SU-DHL-6 (cell line): ENCODE data around the gene ALPI.

Source experiments
- H2AFZ ChIP-seq: fragments of 200-600 bp; sonication (generic); 2 replicates; pipeline ENCODE4 v1.6.1; 2014; ENCODE audit warnings: low read depth, mild to moderate bottlenecking, moderate library complexity, mixed read lengths, antibody characterized with exemption, low read length; ENCODE audit not compliant: severe bottlenecking
- H3F3A ChIP-seq: fragments of 200-600 bp; shearing (Covaris generic); 2 replicates; pipeline ENCODE4 v1.6.0; 2016; ENCODE audit warnings: antibody characterized with exemption, mild to moderate bottlenecking; ENCODE audit not compliant: insufficient read depth
- H3K27ac ChIP-seq: fragments of 200-600 bp; sonication (generic); 2 replicates; pipeline ENCODE4 v1.5.1; 2016; ENCODE audit warnings: low read depth, mild to moderate bottlenecking, low read length, moderate library complexity, mixed read lengths
- H3K27me3 ChIP-seq: fragments of 200-600 bp; sonication (generic), shearing (Covaris generic); 2 replicates; pipeline ENCODE4 v1.6.0; 2014; ENCODE audit warnings: mild to moderate bottlenecking, low read length
- H3K36me3 ChIP-seq: fragments of 200-600 bp; sonication (generic); 2 replicates; pipeline ENCODE4 v1.6.1; 2014; ENCODE audit warnings: mild to moderate bottlenecking, low read length, mixed read lengths
- H3K4me2 ChIP-seq: fragments of 300-600, 200-600 bp; shearing (Covaris generic), sonication (generic); 2 replicates; pipeline ENCODE4 v1.6.0; 2014; ENCODE audit warnings: low read length, low read depth, mild to moderate bottlenecking; ENCODE audit not compliant: poor library complexity, severe bottlenecking
- H3K4me3 ChIP-seq: fragments of 200-600 bp; sonication (generic); 2 replicates; pipeline ENCODE4 v1.5.1; 2014; ENCODE audit warnings: antibody characterized with exemption, low read length, mild to moderate bottlenecking, mixed read lengths; ENCODE audit not compliant: insufficient read depth, poor library complexity, severe bottlenecking
- H3K79me2 ChIP-seq: fragments of 200-600 bp; sonication (generic); 2 replicates; pipeline ENCODE4 v1.6.1; 2014; ENCODE audit warnings: mild to moderate bottlenecking, low read length, moderate library complexity; ENCODE audit not compliant: insufficient read depth
- H3K9ac ChIP-seq: fragments of 200-600 bp; sonication (generic); 2 replicates; pipeline ENCODE4 v1.7.0; 2014; ENCODE audit warnings: mild to moderate bottlenecking, low read length
- H3K9me2 ChIP-seq: fragments of 200-600 bp; sonication (generic); replicated peaks from 2 replicates; pipeline ENCODE4 v1.6.1; 2014; ENCODE audit warnings: low read length; ENCODE audit not compliant: insufficient read depth
- H3K9me3 ChIP-seq: fragments of 200-600 bp; sonication (generic); 2 replicates; pipeline ENCODE4 v1.6.1; 2014; ENCODE audit warnings: low read length, mixed read lengths; ENCODE audit not compliant: insufficient read depth
- H4K20me1 ChIP-seq: fragments of 200-600 bp; sonication (generic); 2 replicates; pipeline ENCODE4 v1.6.1; 2014; ENCODE audit warnings: low read depth, mild to moderate bottlenecking, antibody characterized with exemption, low read length, moderate library complexity, mixed read lengths
- EZH2phosphoT487 ChIP-seq: fragments of 200-600 bp; sonication (generic), shearing (Covaris generic); conservative IDR thresholded peaks from 2 replicates; pipeline ENCODE4 v1.6.1; 2018; ENCODE audit warnings: mild to moderate bottlenecking, antibody characterized with exemption, low read length, moderate library complexity, mixed read lengths
- TF ChIP-seq, protein P1 (sequence below): fragments of 200-600 bp; sonication (generic); IDR thresholded peaks from one replicate; pipeline ENCODE4 v1.5.1; 2017; ENCODE audit warnings: antibody characterized with exemption, mild to moderate bottlenecking, low read length, moderate library complexity; ENCODE audit not compliant: insufficient read depth, poor library complexity, severe bottlenecking

The ALPI gene

DNA sequence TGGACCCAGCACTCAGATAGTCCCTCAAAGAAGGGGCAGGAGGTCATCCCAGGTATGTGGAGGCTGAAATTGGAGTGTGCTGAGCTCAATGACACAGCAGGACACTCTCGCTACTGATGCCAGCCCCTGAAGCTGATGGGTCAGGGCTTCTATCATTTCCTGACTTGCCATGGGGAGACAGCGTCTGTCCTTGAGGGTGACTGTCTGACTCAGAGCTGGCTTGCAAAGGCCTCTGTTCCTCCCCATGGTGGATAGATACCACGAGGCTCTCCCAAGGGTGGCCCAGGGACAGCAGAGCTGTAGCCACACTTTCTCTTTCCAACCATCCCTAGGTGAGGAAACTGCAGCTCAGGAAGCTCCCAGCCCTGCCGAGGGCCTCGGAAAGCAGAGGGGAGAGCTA, 38.5 kb upstream of the ALPI start:
- TF ChIP-seq, protein P1, sequence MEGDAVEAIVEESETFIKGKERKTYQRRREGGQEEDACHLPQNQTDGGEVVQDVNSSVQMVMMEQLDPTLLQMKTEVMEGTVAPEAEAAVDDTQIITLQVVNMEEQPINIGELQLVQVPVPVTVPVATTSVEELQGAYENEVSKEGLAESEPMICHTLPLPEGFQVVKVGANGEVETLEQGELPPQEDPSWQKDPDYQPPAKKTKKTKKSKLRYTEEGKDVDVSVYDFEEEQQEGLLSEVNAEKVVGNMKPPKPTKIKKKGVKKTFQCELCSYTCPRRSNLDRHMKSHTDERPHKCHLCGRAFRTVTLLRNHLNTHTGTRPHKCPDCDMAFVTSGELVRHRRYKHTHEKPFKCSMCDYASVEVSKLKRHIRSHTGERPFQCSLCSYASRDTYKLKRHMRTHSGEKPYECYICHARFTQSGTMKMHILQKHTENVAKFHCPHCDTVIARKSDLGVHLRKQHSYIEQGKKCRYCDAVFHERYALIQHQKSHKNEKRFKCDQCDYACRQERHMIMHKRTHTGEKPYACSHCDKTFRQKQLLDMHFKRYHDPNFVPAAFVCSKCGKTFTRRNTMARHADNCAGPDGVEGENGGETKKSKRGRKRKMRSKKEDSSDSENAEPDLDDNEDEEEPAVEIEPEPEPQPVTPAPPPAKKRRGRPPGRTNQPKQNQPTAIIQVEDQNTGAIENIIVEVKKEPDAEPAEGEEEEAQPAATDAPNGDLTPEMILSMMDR = no peak
- TF ChIP-seq EZH2phosphoT487 = no peak
- H3K9ac ChIP-seq = no peak overlapping the region
- no peaks in the 10 kb centered on the region for H3F3A ChIP-seq
- H3K36me3 ChIP-seq = no peaks in the 10 kb centered on the region
- H3K9me3 ChIP-seq = no peaks in the 10 kb centered on the region
- H3K4me2 ChIP-seq = no peak overlapping the region
- H3K4me3 ChIP-seq = no peak overlapping the region
- no peaks in the 10 kb centered on the region for H3K9me2 ChIP-seq
- H3K79me2 ChIP-seq = no peaks in the 10 kb centered on the region
- H3K27me3 ChIP-seq = no peaks in the 10 kb centered on the region
- no peak overlapping the region for H2AFZ ChIP-seq
- H4K20me1 ChIP-seq = no peaks in the 10 kb centered on the region
- no peak overlapping the region for H3K27ac ChIP-seq

DNA sequence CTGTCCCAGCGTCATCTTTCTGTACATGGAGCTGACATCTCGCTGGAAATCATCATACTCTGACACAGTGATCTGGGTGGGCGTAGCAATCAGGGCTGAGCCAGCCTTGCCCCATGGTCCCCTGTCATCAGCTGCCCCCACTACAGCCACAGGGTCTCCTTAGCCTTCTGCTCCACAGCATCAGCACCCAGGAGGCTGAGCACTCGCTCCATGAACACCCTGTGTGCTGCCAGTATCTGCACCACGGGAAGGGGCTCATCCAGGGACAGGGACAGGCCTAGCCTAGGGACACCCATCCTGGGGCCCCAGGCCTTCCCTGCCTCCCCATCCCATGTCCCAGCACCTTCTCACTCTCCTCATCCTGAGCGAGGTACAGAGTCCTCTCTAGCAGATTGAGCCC, 37.9 kb upstream of the ALPI start:
- Histone ChIP-seq H3K4me3 (no peak overlapping the region), H3K36me3 (no peaks in the 10 kb centered on the region), H3K79me2 (no peaks in the 10 kb centered on the region)

DNA sequence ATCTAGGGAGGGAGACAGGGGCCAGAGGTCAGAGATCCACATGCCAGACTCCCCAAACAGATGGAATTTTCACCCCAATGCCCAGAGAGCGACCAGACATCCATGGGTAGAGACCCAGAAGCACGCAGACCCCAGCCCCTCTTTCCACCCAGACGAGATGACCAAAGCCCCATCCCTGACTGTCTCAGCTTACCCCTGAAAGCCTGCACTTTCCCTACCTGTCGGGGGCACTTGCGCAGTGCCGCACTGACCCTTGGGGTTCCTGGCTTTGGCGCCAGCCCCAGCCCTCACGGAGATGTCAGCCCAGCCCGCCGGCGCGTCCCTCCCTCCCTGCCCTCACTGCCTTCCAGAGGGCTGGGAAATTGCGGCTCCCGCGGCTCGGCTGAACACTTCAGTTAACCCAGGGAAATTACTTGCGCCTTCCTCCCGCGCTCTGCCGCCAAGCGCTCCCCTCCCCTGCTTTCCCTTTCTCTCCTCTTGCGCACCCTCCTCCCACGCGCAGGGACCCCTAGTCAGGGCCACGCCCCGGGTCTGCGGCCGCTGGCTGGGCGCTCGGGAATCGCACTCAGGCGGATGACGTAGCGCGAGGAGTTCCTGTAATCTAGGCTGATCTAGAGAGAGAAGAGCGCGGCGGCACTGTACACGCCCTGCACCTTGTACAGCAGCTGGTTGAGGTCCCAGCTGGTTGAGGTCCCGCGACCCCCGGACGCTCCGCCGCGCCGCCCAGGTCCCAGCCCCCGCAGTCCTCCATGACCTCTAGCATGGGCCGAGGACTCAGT, 37.3 kb upstream of the ALPI start:
- no peaks in the 10 kb centered on the region for H3F3A ChIP-seq
- H3K4me3 ChIP-seq = no peak overlapping the region
- no peak overlapping the region for H2AFZ ChIP-seq
- H3K9me2 ChIP-seq = no peaks in the 10 kb centered on the region
- no peak overlapping the region for H3K9ac ChIP-seq
- no peak overlapping the region for H3K27ac ChIP-seq
- no peak overlapping the region for H3K4me2 ChIP-seq
- no peaks in the 10 kb centered on the region for H3K27me3 ChIP-seq
- H3K36me3 ChIP-seq = no peaks in the 10 kb centered on the region
- H4K20me1 ChIP-seq = no peaks in the 10 kb centered on the region
- H3K9me3 ChIP-seq = no peaks in the 10 kb centered on the region
- TF ChIP-seq EZH2phosphoT487 = no peak
- TF ChIP-seq, protein P1 = no peak
- H3K79me2 ChIP-seq = no peaks in the 10 kb centered on the region

More for the DNA sequence above, 37.9 kb upstream of the ALPI start:
- Histone ChIP-seq H3K27me3 (no peaks in the 10 kb centered on the region), H3K9me2 (no peaks in the 10 kb centered on the region), H3K9ac (no peak overlapping the region), H3F3A (no peaks in the 10 kb centered on the region), H3K27ac (no peak overlapping the region), H4K20me1 (no peaks in the 10 kb centered on the region), H3K9me3 (no peaks in the 10 kb centered on the region), H3K4me2 (no peak overlapping the region), H2AFZ (no peak overlapping the region)
- TF ChIP-seq, protein P1 = no peak
- TF ChIP-seq EZH2phosphoT487 = no peak
